Stimulated activated naive CD8-positive, alpha-beta T cell treated with anti-CD3 and anti-CD28 coated beads, Interleukin-15, Interleukin-2, amounts not matched to agents 100 U/mL and 50 U/mL, for 24 hours (primary cell): ENCODE data around the gene COLEC11.

Source experiments
- ATAC-seq: fragments of 150-1000 bp; cut with Tn5 transposase; one replicate; pipeline ENCODE4 v1.10.0; 2021
- DNase-seq: peaks from one replicate; pipeline ENCODE4 v3.0.0; 2021

Gene COLEC11

DNA sequence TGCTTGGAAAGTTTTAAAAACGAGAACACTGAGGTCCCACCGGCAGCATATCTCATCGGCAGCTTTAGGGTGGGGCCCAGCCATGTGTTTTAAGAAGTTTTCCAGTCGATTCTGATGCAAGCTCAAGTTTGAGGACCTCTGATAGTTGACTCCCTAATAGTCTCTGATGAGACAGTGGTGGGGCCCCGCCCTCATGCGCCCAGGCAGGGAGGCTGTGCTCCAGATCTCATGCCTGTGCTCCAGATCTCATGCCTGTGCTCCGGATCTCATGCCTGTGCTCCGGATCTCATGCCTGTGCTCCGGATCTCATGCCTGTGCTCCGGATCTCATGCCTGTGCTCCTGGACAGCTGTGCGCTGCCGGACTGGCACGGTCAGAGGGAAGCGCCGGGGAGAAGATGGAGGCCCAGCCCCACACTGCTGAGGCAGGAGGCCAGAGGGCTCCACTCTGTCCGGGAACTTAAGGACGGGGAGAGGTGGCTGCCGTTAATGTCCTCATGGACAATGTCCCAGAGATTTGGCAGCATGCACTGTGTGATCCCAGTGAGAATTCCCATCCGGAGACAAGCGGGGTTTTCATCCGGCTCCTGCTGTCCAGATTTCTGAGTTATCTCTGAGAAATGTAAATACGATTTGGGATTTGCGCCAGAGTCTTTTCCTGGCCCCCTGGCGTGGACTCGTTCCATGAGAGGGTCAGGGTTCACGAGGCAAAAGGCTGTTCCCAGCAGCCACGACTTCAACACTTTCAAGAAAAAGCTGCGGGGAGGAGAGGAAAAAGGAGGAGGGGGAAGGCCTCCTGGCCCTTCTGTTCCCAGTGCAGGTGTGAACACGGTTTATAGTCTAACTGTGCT, 9.4 kb upstream of the COLEC11 start:
- ATAC-seq (no peak), DNase-seq (no peak)

DNA sequence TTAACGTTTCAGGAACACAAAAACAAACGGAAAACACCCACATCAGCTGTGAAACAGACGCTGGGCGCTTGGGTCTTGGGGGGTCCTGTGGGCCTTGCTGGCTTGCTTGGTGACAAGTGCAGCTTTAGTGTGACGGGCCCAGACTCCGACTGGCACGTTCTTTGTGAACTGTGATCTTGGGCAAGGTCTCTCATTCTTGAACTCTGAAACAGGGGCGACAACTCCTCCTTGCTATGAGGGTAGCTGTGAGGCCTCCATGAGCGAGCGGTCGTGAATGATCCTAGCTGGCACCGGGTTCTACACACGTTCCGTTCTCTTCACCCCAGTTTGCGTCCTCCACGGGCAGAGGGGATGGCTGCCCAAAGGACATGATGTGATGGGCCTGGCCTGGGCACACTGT, 8.7 kb upstream of the COLEC11 start:
- DNase-seq (no peak), ATAC-seq (no peak)

DNA sequence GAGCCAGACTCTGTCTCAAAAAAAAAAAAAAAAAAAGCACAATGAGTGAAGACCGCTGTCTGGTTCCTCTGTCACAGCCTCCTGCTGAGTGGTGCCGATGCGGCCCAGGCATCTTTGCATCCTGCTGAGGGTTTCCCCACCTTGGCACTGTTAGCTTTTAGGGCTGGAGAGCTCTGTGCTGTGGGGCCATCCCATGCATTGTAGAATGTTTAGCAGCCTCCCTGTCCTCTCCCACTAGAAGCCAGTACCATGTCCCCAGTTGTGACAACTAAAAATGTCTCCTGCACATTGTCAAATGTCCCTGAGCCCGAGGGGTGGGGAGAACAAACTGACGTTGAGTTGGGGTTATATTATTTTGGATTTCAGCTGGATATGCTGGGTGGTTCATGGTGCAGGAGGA, 7.9 kb upstream of the COLEC11 start:
- no peak for DNase-seq
- peak; percentile 19 for ATAC-seq

DNA sequence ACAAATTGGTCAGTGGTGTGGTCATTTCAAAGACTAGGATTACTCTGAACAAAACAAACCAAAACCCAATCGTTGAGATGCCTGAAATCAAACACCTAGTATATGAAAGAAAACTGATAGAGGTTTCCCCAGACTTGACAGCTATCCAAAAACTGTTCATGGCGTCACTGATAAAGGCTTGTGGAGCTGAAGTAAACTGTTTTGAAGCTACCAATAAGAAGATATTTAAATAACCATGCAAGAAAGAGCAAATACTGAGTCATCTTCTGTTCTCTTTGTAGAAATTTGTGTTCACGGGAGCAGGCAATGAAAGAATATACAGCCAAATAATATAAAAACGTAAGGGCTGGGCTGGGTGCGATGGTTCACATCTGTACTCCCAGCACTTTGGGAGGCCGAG, 7.5 kb upstream of the COLEC11 start:
- DNase-seq = no peak
- no peak for ATAC-seq

GRCh38 chr2:3588084-3588483, 6.8 kb upstream of the COLEC11 start:
- ATAC-seq (no peak), DNase-seq (no peak)

DNA sequence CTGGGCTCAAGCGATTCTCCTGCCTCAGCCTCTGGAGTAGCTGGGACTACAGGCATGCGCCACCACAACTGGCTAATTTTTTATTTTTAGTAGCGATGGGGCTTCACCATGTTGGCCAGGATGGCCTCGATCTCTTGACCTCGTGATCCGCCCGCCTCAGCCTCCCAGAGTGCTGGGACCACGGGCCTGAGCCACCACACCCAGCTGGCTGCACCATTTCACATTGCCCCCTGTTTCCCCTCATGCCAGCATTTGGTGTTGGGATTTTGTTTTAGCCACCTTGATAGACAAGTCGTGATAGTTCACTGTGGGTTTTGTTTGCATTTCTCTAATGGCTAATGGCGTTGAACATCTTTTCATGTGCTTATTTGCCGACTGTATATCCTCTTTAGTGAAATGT, 5.8 kb upstream of the COLEC11 start:
- DNase-seq (no peak), ATAC-seq (no peak)

DNA sequence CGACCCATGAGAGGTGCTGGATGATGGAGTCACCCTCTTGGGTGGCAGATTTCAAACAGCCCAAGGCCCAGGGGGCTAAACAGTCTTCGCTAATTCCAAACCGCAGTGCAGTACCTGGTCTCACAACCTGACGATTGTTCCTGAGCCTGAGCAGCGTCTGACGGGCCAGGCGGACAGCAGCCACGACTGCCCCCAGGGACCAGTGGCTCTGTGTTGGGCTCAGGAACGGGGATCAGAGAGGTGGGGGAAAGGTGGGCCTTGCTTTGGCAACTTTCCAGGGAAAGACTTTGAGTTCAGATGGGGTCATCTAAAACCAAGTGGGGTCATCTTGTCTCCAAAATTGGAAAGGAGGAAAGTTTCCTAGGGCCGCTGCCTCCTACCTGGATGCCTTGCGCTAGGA, 492 bp downstream of the COLEC11 start:
- DNase-seq (no peak), ATAC-seq (no peak)

DNA sequence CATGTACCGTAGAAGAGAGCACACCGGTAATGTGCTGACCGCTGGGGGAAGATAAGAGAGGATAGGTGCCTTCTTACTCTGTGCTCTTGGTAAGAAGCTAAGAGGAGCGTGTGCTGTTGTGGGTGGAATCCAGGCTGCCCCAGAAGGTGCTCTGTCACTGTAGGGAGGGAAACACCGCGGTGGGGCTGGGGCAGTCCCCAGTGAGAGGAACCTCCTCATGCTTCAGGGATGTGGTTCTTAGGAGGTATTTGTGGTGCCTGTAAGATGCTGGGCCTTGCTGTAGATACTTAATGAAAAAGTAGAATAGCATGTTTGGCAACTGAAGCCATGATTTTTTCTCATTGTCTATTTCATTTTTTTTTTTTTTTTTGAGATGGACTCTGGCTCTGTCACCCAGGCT, 1.1 kb downstream of the COLEC11 start:
- ATAC-seq (peak; percentile 97), DNase-seq (peak; percentile 71)

- no peak for ATAC-seq
- DNase-seq = no peak
These were observed 2.0 kb downstream of the COLEC11 start for GRCh38 chr2:3596901-3597417.

DNA sequence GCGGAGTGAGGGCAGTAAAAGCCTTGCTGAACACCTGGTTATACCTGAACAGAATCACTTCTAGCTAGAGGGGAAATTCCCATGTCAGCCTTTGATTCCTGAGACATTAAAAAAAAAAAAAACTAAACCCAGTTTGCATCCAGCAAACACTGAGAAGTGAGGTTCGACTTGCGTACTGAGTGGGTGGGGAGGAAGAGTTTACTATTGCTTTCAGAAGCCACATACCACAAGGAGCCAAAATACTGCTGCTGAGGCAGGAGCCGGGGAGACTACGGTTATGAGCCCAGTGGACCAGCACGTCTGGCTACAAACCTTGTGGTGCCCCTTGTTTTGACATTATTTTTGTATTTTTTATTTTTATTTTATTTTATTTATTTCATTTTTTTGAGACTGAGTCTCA, 2.7 kb downstream of the COLEC11 start:
- DNase-seq (peak; percentile 22), ATAC-seq (peak; percentile 63)

- DNase-seq (no peak), ATAC-seq (no peak)
These were observed 3.4 kb downstream of the COLEC11 start for GRCh38 chr2:3598197-3598910.

DNA sequence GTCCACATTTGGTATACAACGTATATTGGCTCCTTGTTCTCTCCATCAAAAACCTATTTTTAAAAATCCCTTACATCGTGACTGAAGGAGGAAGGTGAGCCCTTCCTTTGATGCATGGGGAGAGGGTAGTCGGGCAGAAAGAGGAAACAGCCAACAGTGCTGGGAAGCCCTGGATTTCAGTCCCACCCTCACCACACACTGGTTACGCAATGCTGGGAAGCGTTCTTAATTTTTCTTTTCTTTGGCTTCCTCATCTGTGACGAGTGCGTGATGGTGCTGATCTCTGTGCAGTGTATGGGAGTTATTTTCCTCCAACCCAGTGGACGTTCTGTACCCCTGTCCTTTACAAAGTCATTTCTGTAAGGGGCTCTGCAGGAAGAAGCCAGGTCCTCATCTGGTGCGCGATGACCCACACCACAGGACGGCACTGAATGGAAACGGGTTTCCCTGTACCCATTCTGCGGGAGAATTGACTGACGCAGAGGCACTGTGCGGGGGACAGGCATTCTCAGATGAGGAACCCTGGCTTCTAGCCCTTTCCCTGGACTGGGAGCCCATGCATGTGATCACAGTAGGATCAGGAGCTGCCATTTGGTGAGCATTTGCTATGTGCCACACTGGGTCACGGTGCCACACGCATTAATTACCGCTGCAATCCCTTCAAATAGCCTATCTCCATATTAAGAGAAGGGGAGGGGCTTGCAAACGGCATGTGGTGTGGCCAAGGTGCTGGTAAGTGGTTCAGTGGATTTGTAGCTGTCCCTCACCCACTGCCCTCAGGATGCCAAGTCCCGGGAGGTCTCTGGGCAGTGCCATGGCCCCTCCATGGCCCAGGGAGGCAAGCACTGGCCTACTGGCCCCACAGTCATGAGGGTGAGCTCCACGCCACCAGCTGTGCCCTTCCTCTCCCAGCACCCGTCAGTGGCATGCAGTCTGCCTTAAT, 4.3 kb downstream of the COLEC11 start:
- DNase-seq = no peak
- no peak for ATAC-seq

GRCh38 chr2:3600256-3600855, 5.4 kb downstream of the COLEC11 start:
- ATAC-seq (no peak), DNase-seq (no peak)

DNA sequence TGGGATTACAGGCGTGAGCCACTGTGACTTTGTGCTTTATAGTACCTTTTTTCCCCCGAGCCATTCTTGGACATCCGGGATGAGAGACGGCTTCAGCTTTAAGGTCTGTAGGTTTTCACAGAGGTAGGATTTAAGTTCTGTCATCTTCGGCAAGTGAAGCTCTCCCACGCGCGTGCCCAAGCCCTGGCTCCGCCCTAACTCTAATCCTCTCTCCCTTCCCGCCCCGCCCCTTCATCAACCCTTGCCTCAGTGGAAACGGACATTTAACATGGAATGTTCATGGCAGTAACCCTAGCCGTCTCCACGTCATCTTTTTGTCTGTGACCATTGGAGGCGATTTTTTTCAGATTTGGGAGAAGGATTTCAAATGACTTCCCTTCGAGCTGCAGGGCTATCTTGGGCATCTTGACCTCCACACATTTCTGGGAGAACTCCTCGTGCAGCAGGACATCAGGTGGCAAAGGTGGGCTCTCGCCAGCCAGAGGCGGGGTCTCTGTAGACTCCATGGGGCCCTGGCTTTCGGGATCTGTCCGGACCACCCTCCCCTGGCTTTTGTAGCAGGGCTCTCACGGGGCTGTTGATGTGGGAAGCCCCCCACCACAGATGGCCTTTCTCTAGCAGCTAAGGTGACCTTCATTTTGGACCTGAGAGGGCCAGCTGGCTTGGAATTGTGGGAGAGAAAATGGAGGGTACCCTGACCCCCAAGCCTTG, 6.8 kb downstream of the COLEC11 start:
- DNase-seq = no peak
- no peak for ATAC-seq

DNA sequence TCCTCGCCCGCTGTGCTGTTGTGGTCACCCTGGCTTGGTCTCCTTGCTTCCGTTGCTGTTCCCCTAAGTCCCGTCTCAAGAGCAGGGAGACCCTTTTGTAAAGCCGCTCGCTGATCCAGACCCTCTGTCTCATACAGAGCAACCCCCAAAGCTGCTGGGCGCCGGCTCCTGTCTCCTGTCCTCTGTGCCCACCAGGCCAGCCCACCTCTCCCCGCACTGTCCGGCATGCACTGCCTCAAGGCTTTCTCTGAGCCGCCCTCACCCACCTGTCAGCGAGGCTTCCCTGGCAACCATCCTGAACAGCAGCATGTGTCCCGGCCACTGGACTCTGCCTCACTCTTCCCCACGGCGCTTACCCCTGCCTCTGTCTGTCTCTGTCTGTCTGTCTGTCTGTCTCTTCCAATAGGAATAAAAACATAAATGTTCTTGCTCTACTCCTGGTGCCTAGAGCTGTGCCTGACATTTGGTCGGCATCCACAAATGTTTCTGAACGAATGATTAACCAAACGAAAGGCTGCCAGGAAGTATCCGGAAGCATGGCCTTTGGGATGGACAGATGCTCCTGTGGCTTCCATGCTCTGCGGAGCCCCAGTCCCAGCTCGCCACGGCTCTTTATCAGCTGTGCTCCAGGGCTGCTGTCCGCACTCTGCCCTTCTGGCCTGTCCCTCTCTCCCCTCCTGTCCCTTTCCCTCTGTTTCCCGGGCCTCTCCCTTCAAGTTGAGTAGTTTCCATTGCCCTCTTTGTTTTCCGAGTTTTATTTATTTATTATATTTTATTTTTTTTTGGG, 7.8 kb downstream of the COLEC11 start:
- DNase-seq (no peak), ATAC-seq (peak; percentile 7)

DNA sequence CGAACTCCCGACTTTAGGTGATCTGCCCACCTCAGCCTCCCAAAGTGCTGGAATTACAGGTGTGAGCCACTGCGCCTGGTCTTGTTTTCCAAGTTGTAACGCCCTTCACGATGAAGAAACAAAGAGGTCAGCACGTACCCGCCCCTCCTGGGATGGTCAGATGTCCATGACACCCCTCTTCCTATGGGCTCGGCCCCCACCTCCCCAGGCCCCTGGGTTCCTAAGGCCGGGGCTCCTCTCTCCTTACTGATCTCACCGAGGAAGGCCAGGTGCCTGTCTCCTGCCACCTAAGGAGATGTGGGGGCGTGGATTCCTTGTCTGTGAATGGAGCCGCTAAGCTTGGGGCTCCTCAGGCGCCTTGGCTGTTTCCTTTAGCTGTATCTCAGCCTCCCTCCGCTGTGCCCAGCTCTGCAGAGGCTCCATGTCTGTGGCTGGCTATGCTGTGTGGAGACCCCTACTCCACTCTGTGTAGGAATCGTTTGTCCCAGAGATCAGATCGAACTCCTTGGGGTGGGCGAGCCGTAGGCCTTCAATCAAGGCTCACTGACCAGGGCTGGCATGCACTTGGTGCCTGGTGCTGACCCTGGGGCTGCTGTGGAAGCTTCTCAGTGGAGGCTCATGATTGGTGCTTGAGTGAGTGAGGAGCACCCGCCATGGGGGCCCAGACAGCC, 8.8 kb downstream of the COLEC11 start:
- DNase-seq = no peak
- no peak for ATAC-seq

GRCh38 chr2:3604207-3604877, 9.4 kb downstream of the COLEC11 start:
- DNase-seq = no peak
- no peak for ATAC-seq

DNA sequence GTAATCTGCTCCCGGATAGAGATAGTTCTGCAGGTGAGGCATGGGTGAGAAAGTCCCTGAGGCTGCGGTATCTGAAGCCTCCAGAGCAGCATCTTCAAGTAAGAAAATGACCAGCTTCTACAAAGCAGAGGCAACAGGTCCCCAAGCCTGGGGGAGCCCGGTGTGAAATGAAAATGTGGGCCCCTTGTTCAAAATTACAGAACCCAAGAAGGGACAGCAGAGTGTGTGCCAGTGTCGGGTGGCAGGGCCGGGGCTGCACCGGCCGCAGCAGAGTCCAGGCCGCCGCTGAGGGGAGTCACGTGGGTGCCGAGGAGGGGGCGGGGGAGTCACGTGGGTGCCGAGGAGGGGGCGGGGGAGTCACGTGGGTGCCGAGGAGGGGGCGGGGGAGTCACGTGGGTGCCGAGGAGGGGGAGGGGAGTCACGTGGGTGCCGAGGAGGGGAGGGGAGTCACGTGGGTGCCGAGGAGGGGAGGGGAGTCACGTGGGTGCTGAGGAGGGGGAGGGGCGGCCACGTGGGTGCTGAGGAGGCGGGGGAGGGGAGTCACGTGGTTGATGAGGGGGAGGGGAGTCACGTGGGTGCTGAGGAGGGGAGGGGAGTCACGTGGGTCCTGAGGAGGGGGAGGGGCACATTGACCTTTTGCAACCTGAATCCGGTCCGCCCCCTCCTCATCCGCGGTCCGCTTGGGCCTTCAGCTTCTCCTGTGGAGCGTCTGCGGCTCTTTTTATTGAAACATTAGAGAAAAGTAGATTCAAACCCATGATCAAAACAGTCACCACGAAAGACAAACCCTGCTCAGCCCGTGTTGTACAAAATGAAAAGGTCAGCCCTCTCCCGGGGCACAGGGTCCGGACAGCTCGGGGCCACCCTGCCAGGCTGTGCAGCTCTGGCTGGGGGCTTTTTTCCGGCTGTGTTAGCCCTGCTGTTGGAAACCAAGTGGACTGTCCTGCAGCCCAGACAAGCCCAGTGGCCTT, 10.4 kb downstream of the COLEC11 start:
- peak; percentile 59 for DNase-seq
- ATAC-seq = peak; percentile 29
